ENCODE measurements around the gene PTPRM.

PTPRM gene

GRCh38 chr18:8367217-8367988, 800.3 kb downstream of the PTPRM start:
- Histone ChIP-seq H3K4me2 (ENCODE audit: insufficient read depth, low read length) (no peak overlapping the region), H2AFZ (ENCODE audit: low read depth, low read length) (no peak overlapping the region), H3K9me3 (ENCODE audit: insufficient read depth, low read length, severe bottlenecking) (no peaks in the 10 kb centered on the region), H3K4me3 (ENCODE audit: low read depth in 1 of 2, low read length in 2 of 2) (no peak overlapping the region), H3K36me3 (ENCODE audit: insufficient read depth, low read length) (no peaks in the 10 kb centered on the region), H3K27me3 (ENCODE audit: insufficient read depth, low read length, poor library complexity) (no peaks in the 10 kb centered on the region), H3K79me2 (ENCODE audit: insufficient read depth, low read length) (no peaks in the 10 kb centered on the region), H3K27ac (ENCODE audit: low read length) (no peak overlapping the region), H3K9ac (ENCODE audit: low read depth, low read length) (no peak overlapping the region), H3K4me1 (ENCODE audit: insufficient read depth, low read length) (no peaks in the 10 kb centered on the region), H4K20me1 (ENCODE audit: insufficient read depth, low read length) (no peaks in the 10 kb centered on the region)
- TF ChIP-seq, protein P1, sequence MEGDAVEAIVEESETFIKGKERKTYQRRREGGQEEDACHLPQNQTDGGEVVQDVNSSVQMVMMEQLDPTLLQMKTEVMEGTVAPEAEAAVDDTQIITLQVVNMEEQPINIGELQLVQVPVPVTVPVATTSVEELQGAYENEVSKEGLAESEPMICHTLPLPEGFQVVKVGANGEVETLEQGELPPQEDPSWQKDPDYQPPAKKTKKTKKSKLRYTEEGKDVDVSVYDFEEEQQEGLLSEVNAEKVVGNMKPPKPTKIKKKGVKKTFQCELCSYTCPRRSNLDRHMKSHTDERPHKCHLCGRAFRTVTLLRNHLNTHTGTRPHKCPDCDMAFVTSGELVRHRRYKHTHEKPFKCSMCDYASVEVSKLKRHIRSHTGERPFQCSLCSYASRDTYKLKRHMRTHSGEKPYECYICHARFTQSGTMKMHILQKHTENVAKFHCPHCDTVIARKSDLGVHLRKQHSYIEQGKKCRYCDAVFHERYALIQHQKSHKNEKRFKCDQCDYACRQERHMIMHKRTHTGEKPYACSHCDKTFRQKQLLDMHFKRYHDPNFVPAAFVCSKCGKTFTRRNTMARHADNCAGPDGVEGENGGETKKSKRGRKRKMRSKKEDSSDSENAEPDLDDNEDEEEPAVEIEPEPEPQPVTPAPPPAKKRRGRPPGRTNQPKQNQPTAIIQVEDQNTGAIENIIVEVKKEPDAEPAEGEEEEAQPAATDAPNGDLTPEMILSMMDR (IDR thresholded peaks at IDR 0.05; ENCODE audit: borderline replicate concordance, extremely low read depth, low read length, poor library complexity, severe bottlenecking) = no peak
- no peak for TF ChIP-seq EZH2 (IDR thresholded peaks at IDR 0.05; ENCODE audit: borderline replicate concordance, low read depth, low read length, severe bottlenecking)
- DNase-seq (no peak), ATAC-seq (ENCODE audit: insufficient read depth, low read depth) (no peak)

DNA sequence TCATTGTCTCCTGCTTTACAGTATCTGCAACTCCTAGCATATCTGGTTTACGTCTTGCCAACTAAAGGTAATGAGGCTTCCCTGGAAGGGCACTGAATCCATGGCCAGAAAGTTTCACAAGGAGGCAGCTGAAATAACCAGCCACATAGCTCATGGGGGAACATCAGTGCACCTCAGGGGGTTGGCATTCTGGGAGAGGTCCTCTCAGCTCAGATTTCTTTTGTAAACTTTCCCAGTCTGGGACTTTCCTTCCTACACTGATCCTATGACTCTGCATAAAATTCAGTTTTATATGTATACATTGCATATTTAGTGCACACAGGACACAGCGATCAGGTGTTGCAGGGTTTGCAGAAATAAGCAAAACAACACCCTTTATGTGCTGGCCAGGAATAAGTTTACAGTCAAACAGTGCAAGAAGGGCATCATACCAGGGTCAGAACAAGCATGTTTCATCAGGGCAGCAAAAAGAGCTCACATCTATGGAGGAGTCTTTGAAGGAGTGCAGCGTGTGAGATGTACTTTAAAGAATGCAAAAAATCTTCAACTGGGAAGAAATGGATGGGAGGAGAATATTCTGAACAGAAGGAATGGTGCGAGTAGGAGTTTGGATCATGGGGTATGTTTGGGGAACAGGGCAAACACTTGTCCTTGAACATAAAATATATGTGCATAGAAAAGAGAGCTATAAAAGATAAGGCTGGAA, 801.5 kb downstream of the PTPRM start:
- no peaks in the 10 kb centered on the region for H3K36me3 ChIP-seq (ENCODE audit: insufficient read depth, low read length)
- no peak overlapping the region for H2AFZ ChIP-seq (ENCODE audit: low read depth, low read length)
- H3K27ac ChIP-seq (ENCODE audit: low read length) = no peak overlapping the region
- TF ChIP-seq, protein P1 (IDR thresholded peaks at IDR 0.05; ENCODE audit: borderline replicate concordance, extremely low read depth, low read length, poor library complexity, severe bottlenecking) = no peak
- TF ChIP-seq EZH2 (IDR thresholded peaks at IDR 0.05; ENCODE audit: borderline replicate concordance, low read depth, low read length, severe bottlenecking) = no peak
- no peaks in the 10 kb centered on the region for H3K9me3 ChIP-seq (ENCODE audit: insufficient read depth, low read length, severe bottlenecking)
- H3K4me1 ChIP-seq (ENCODE audit: insufficient read depth, low read length) = no peaks in the 10 kb centered on the region
- no peaks in the 10 kb centered on the region for H3K27me3 ChIP-seq (ENCODE audit: insufficient read depth, low read length, poor library complexity)
- ATAC-seq (ENCODE audit: insufficient read depth, low read depth) (no peak), DNase-seq (no peak)
- no peak overlapping the region for H3K4me3 ChIP-seq (ENCODE audit: low read depth in 1 of 2, low read length in 2 of 2)
- H3K9ac ChIP-seq (ENCODE audit: low read depth, low read length) = no peak overlapping the region
- no peak overlapping the region for H3K4me2 ChIP-seq (ENCODE audit: insufficient read depth, low read length)
- no peaks in the 10 kb centered on the region for H3K79me2 ChIP-seq (ENCODE audit: insufficient read depth, low read length)
- no peaks in the 10 kb centered on the region for H4K20me1 ChIP-seq (ENCODE audit: insufficient read depth, low read length)

DNA sequence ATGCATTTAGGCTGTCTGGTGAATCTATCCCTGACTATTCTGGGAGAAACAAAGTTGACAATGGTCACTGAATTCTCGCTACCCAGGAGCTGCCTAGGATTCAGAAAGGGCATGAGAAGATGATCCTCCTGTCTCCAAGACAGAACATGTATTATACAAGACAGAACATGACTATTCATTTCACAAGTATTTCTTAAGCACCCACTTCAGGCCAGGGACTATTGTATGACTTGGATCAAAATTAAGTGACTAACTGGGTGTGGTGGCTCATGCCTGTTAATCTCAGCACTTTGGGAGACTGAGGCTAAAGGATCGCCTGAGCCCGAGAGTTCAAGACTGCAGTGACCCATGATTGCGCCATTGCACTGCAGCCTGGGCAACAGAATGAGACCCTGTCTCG, 806.4 kb downstream of the PTPRM start:
- no peak for ATAC-seq (ENCODE audit: insufficient read depth, low read depth)
- no peaks in the 10 kb centered on the region for H3K27me3 ChIP-seq (ENCODE audit: insufficient read depth, low read length, poor library complexity)
- no peaks in the 10 kb centered on the region for H3K9me3 ChIP-seq (ENCODE audit: insufficient read depth, low read length, severe bottlenecking)
- H3K4me1 ChIP-seq (ENCODE audit: insufficient read depth, low read length) = no peaks in the 10 kb centered on the region
- no peaks in the 10 kb centered on the region for H4K20me1 ChIP-seq (ENCODE audit: insufficient read depth, low read length)
- H2AFZ ChIP-seq (ENCODE audit: low read depth, low read length) = no peak overlapping the region
- no peaks in the 10 kb centered on the region for H3K79me2 ChIP-seq (ENCODE audit: insufficient read depth, low read length)
- no peak overlapping the region for H3K4me3 ChIP-seq (ENCODE audit: low read depth in 1 of 2, low read length in 2 of 2)
- no peaks in the 10 kb centered on the region for H3K36me3 ChIP-seq (ENCODE audit: insufficient read depth, low read length)
- H3K9ac ChIP-seq (ENCODE audit: low read depth, low read length) = no peak overlapping the region
- no peak overlapping the region for H3K27ac ChIP-seq (ENCODE audit: low read length)
- no peak overlapping the region for H3K4me2 ChIP-seq (ENCODE audit: insufficient read depth, low read length)
- TF ChIP-seq EZH2 (IDR thresholded peaks at IDR 0.05; ENCODE audit: borderline replicate concordance, low read depth, low read length, severe bottlenecking) = no peak
- TF ChIP-seq, protein P1 (IDR thresholded peaks at IDR 0.05; ENCODE audit: borderline replicate concordance, extremely low read depth, low read length, poor library complexity, severe bottlenecking) = no peak
- DNase-seq = no peak

Data from DND-41 (cell line).